ENCODE results near the gene ALDH7A1.

ALDH7A1 gene

GRCh38 chr5:126490167-126490940 lies 104.7 kb downstream of the ALDH7A1 start:
- Histone ChIP-seq H3K9me3 (ENCODE audit: control insufficient read depth, insufficient read depth, low read length) (no peaks in the 10 kb centered on the region), H3K27me3 (ENCODE audit: control insufficient read depth, low read length) (no peaks in the 10 kb centered on the region), H3K4me1 (ENCODE audit: control insufficient read depth, low read length) (no peaks in the 10 kb centered on the region), H4K20me1 (ENCODE audit: control insufficient read depth, insufficient read depth, low read depth, low read length) (no peaks in the 10 kb centered on the region), H3K27ac (ENCODE audit: low read depth, low read length) (no peak overlapping the region), H3K4me2 (ENCODE audit: low read length) (no peak overlapping the region), H3F3A (ENCODE audit: control insufficient read depth, insufficient read depth) (no peaks in the 10 kb centered on the region), H3K9me2 (replicated peaks; ENCODE audit: control insufficient read depth, low read length) (no peaks in the 10 kb centered on the region), H3K79me2 (ENCODE audit: control insufficient read depth, low read length) (no peaks in the 10 kb centered on the region), H3K36me3 (ENCODE audit: control insufficient read depth, low read length) (no peaks in the 10 kb centered on the region), H3K4me3 (ENCODE audit: low read length) (no peak overlapping the region)
- no peak for TF ChIP-seq CTCF (IDR thresholded peaks at IDR 0.05; ENCODE audit: low read depth, low read length, poor library complexity, severe bottlenecking)
- TF ChIP-seq EZH2phosphoT487 (IDR thresholded peaks at IDR 0.05; ENCODE audit: borderline replicate concordance, low read length): no peak

GRCh38 chr5:126488443-126489065 lies 106.5 kb downstream of the ALDH7A1 start:
- H3K9me3 ChIP-seq (ENCODE audit: control insufficient read depth, insufficient read depth, low read length): no peaks in the 10 kb centered on the region
- H3K4me2 ChIP-seq (ENCODE audit: low read length): no peak overlapping the region
- H3K9me2 ChIP-seq (replicated peaks; ENCODE audit: control insufficient read depth, low read length): no peaks in the 10 kb centered on the region
- no peak overlapping the region for H3K4me3 ChIP-seq (ENCODE audit: low read length)
- no peaks in the 10 kb centered on the region for H3K27me3 ChIP-seq (ENCODE audit: control insufficient read depth, low read length)
- no peaks in the 10 kb centered on the region for H3F3A ChIP-seq (ENCODE audit: control insufficient read depth, insufficient read depth)
- no peak overlapping the region for H3K27ac ChIP-seq (ENCODE audit: low read depth, low read length)
- H4K20me1 ChIP-seq (ENCODE audit: control insufficient read depth, insufficient read depth, low read depth, low read length): no peaks in the 10 kb centered on the region
- H3K79me2 ChIP-seq (ENCODE audit: control insufficient read depth, low read length): no peaks in the 10 kb centered on the region
- H3K36me3 ChIP-seq (ENCODE audit: control insufficient read depth, low read length): no peaks in the 10 kb centered on the region
- no peak for TF ChIP-seq CTCF (IDR thresholded peaks at IDR 0.05; ENCODE audit: low read depth, low read length, poor library complexity, severe bottlenecking)
- TF ChIP-seq EZH2phosphoT487 (IDR thresholded peaks at IDR 0.05; ENCODE audit: borderline replicate concordance, low read length): no peak
- H3K4me1 ChIP-seq (ENCODE audit: control insufficient read depth, low read length): no peaks in the 10 kb centered on the region

- no peaks in the 10 kb centered on the region for H3K9me2 ChIP-seq (replicated peaks; ENCODE audit: control insufficient read depth, low read length)
- no peaks in the 10 kb centered on the region for H3F3A ChIP-seq (ENCODE audit: control insufficient read depth, insufficient read depth)
- H3K4me2 ChIP-seq (ENCODE audit: low read length): no peak overlapping the region
- TF ChIP-seq CTCF (IDR thresholded peaks at IDR 0.05; ENCODE audit: low read depth, low read length, poor library complexity, severe bottlenecking): no peak
- no peak for TF ChIP-seq EZH2phosphoT487 (IDR thresholded peaks at IDR 0.05; ENCODE audit: borderline replicate concordance, low read length)
- no peak overlapping the region for H3K27ac ChIP-seq (ENCODE audit: low read depth, low read length)
- H3K9me3 ChIP-seq (ENCODE audit: control insufficient read depth, insufficient read depth, low read length): no peaks in the 10 kb centered on the region
- no peaks in the 10 kb centered on the region for H3K4me1 ChIP-seq (ENCODE audit: control insufficient read depth, low read length)
- H3K79me2 ChIP-seq (ENCODE audit: control insufficient read depth, low read length): no peaks in the 10 kb centered on the region
- H3K27me3 ChIP-seq (ENCODE audit: control insufficient read depth, low read length): no peaks in the 10 kb centered on the region
- no peak overlapping the region for H3K4me3 ChIP-seq (ENCODE audit: low read length)
- no peaks in the 10 kb centered on the region for H3K36me3 ChIP-seq (ENCODE audit: control insufficient read depth, low read length)
- H4K20me1 ChIP-seq (ENCODE audit: control insufficient read depth, insufficient read depth, low read depth, low read length): no peaks in the 10 kb centered on the region
Observed at GRCh38 chr5:126487596-126487995, 107.4 kb downstream of the ALDH7A1 start.
